GM13976 (cell line): ENCODE results near the gene GREB1.
A peak's percentile ranks its signal among the peaks of the same experiment; 100 is the strongest.

Experiments
- DNase-seq: peaks from one replicate; pipeline ENCODE4 v3.0.0; 2012; ENCODE audit warnings: low spot score
- CTCF ChIP-seq: IDR thresholded peaks from 2 replicates; pipeline ENCODE4 v1.5.1; 2012; ENCODE audit warnings: borderline replicate concordance, mild to moderate bottlenecking; ENCODE audit not compliant: insufficient read depth; ENCODE audit errors: extremely low read depth, missing control alignments, control extremely low read depth
- in situ Hi-C: fragments of 300-500 bp; cut with MboI; formaldehyde crosslinking; loops from one replicate; pipeline ENCODE4 v1.12.0; 2022; ENCODE audit warnings: low sequenced_read_pairs, mixed read lengths, inconsistent platforms; ENCODE audit not compliant: unreplicated experiment

The GREB1 gene

GRCh38 chr2:11492720-11493119, 41.1 kb upstream of the GREB1 start:
- in situ Hi-C loops, result no loop called here
- no peak for DNase-seq
- TF ChIP-seq CTCF, result no peak

GRCh38 chr2:11493282-11493681, 40.6 kb upstream of the GREB1 start:
- no peak for DNase-seq
- TF ChIP-seq CTCF, result no peak
- in situ Hi-C loops, result no loop called here

DNA sequence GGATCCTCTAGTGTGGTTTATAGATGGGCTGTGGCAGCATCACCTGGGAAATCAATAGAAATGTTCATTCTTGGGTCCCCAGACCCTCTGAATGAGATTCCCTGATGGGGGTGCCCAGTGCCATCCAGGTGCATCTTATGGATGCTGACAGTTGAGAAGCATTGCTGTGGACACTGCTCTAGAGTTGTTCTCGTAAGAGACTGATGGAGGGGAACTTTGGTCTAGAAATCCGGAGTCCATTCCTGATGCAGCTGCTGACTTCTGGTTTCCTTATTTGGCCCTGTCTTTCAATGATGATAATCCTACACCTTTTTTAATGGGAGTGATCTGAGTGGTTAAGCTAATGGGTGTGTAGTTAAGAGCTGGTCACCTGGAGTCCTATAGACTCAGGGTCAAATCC, 39.5 kb upstream of the GREB1 start:
- DNase-seq, result no peak
- TF ChIP-seq CTCF, result no peak
- in situ Hi-C loops, result no loop called here

GRCh38 chr2:11495844-11496681, 37.8 kb upstream of the GREB1 start:
- no peak for TF ChIP-seq CTCF
- in situ Hi-C loops, result no loop called here
- no peak for DNase-seq

- in situ Hi-C loops, result no loop called here
- no peak for TF ChIP-seq CTCF
- peak; percentile 60 for DNase-seq
Observed at GRCh38 chr2:11498543-11499034, 35.3 kb upstream of the GREB1 start.

- in situ Hi-C loops, result no loop called here
- no peak for TF ChIP-seq CTCF
- DNase-seq, result no peak
Observed at GRCh38 chr2:11499081-11499743, 34.6 kb upstream of the GREB1 start.
